Glutamatergic neuron (in vitro differentiated cells): ENCODE data around the gene MADCAM1. TPM values are rescaled to one million over a fixed set of nuclear protein-coding genes. Genes with fewer than 3 reads are reported as not detected.
"Not testable (repeated sequence)": the region's sequence is repeated elsewhere in the genome, so short reads cannot be mapped to it uniquely, and the experiment has no call there.

Experiments used
- DNase-seq: peaks from one replicate; pipeline ENCODE4 v3.0.0; 2022
- H3K27ac Mint-ChIP-seq: one replicate; pipeline ENCODE4 v1.8.0; 2020; ENCODE audit warnings: mild to moderate bottlenecking, mixed read lengths, inconsistent platforms; ENCODE audit not compliant: unreplicated experiment
- H3K27me3 Mint-ChIP-seq: one replicate; pipeline ENCODE4 v1.8.0; 2020; ENCODE audit warnings: mild to moderate bottlenecking, moderate library complexity, mixed read lengths, inconsistent platforms; ENCODE audit not compliant: unreplicated experiment
- H3K36me3 Mint-ChIP-seq: one replicate; pipeline ENCODE4 v1.8.0; 2020; ENCODE audit warnings: mild to moderate bottlenecking, mixed read lengths, inconsistent platforms; ENCODE audit not compliant: unreplicated experiment
- H3K4me1 Mint-ChIP-seq: one replicate; pipeline ENCODE4 v1.8.0; 2020; ENCODE audit warnings: mild to moderate bottlenecking, low read depth, mixed read lengths, inconsistent platforms; ENCODE audit not compliant: unreplicated experiment
- H3K4me3 Mint-ChIP-seq: one replicate; pipeline ENCODE4 v1.8.0; 2020; ENCODE audit warnings: mild to moderate bottlenecking, mixed read lengths, inconsistent platforms; ENCODE audit not compliant: unreplicated experiment
- H3K9me3 Mint-ChIP-seq: one replicate; pipeline ENCODE4 v1.8.0; 2020; ENCODE audit warnings: mild to moderate bottlenecking, moderate library complexity, mixed read lengths, inconsistent platforms; ENCODE audit not compliant: unreplicated experiment
- CTCF ChIP-seq: fragments of 200-600 bp; sonication (generic); IDR thresholded peaks from one replicate; pipeline ENCODE4 v1.5.0; 2021; ENCODE audit not compliant: partially characterized antibody, unreplicated experiment
- long read RNA-seq: library from polyadenylated mRNA; unstranded; transcript quantifications from one replicate; pipeline ENCODE4 v2.0.0, GENCODE V29; 2020; ENCODE audit not compliant: unreplicated experiment
- total RNA-seq: library from RNA; stranded (reverse); fragmentation: NEBNext Ultra II Directional; extraction: Animal tissue kit (Norgen Biotek cat#: 25700); gene quantifications from one replicate; pipeline ENCODE4 v1.2.1, GENCODE V29; 2021; ENCODE audit not compliant: unreplicated experiment

The MADCAM1 gene
- 1.7 TPM for total RNA-seq
- long read RNA-seq, partial matches to known transcripts = 0 of 1 reads
- long read RNA-seq, other reads (novel, unspliced or antisense) = 1 of 1 reads

GRCh38 chr19:496112-496665, at the start of gene MADCAM1:
TSS of gene MADCAM1 (plus strand) at chr19:496486. CDS start at chr19:496500, 14 bp downstream.
- no peak for TF ChIP-seq CTCF
- Mint-ChIP-seq H3K4me1 (peaks cover 2% of the 10 kb centered on the region), H3K27ac (no peak within 1 kb of the TSS), H3K27me3 (peaks cover 14% of the 10 kb centered on the region), H3K9me3 (peaks cover 6% of the 10 kb centered on the region), H3K4me3 (no peak within 1 kb of the TSS), H3K36me3 (peaks cover 4% of the 10 kb centered on the region)
- DNase-seq = no peak

DNA sequence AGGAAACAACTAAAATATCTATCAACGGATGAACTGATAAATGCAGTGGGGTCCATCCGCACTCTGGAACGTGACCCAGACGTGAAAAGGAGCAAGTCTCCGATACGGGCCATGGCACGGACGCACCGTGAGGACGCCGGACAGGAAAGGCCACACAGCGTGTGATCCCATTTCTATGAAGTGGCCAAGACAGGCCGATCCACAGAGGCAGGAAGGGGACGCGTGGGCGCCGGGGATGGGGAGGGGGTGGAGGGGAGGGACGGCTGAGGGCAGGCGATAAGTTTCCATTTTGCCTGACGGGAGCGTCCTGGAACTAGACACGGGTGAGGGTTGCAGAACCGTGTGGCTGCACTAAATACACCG, 49.2 kb upstream of the MADCAM1 start:
- H3K27me3 Mint-ChIP-seq = peaks cover 6% of the 10 kb centered on the region
- no peak for DNase-seq
- H3K4me3 Mint-ChIP-seq = no peak overlapping the region
- TF ChIP-seq CTCF = no peak
- H3K4me1 Mint-ChIP-seq = peaks cover 4% of the 10 kb centered on the region
- peaks cover 18% of the 10 kb centered on the region for H3K36me3 Mint-ChIP-seq
- peaks cover 13% of the 10 kb centered on the region for H3K9me3 Mint-ChIP-seq
- H3K27ac Mint-ChIP-seq = no peak overlapping the region

DNA sequence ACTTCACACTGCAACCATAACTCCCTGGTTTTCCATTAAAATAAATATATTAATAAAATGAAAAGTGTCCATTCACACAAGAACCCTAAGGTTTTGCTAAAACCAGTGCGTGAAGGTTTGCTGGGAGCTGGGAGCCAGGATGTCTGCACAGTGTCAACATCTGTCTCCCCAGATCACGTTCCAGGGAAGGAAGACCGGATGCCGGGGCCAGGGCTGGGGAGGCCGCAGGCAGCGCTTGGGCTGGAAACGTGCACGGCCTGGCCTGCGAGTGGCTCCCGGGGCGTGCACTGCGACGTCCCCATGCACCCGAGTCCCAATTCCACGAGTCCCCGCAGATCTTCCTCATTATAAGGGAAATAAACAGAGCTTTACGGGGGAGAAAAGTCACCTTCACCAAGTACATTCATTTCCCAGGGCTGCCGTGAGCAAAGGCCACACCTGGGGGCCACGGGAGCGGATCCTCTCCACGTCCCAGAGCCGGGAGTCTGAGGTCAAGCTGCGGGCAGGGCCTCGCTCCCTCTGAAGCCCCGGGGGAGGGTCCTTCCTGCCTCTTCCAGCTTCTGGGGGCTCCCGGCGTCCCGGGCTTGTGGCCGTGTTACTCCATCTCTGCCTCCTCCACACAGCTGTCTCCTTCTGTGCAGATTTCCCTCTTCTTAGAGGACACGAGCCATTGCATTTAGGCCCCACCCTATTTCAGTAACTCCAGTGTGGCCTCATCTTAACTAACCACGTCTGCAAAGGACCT, 48.3 kb upstream of the MADCAM1 start:
- peak overlapping the region; percentile 22 for H3K27ac Mint-ChIP-seq
- DNase-seq = peak; percentile 16
- H3K36me3 Mint-ChIP-seq = peaks cover 17% of the 10 kb centered on the region
- TF ChIP-seq CTCF = no peak
- H3K9me3 Mint-ChIP-seq = peaks cover 15% of the 10 kb centered on the region
- peaks cover 4% of the 10 kb centered on the region for H3K4me1 Mint-ChIP-seq
- peaks cover 6% of the 10 kb centered on the region for H3K27me3 Mint-ChIP-seq
- peak overlapping the region; percentile 34 for H3K4me3 Mint-ChIP-seq

GRCh38 chr19:449916-450315, 46.4 kb upstream of the MADCAM1 start:
- DNase-seq = no peak
- Mint-ChIP-seq H3K9me3 (peaks cover 20% of the 10 kb centered on the region), H3K4me3 (no peak overlapping the region), H3K4me1 (peaks cover 4% of the 10 kb centered on the region), H3K27ac (no peak overlapping the region), H3K27me3 (peaks cover 8% of the 10 kb centered on the region), H3K36me3 (peaks cover 29% of the 10 kb centered on the region)
- no peak for TF ChIP-seq CTCF

- DNase-seq = not testable (repeated sequence)
Measured at GRCh38 chr19:450912-451481, 45.3 kb upstream of the MADCAM1 start.

More at GRCh38 chr19:450912-451481, 45.3 kb upstream of the MADCAM1 start:
- not testable (repeated sequence) for H3K4me3 Mint-ChIP-seq, H3K27ac Mint-ChIP-seq, H3K27me3 Mint-ChIP-seq, H3K4me1 Mint-ChIP-seq
- Mint-ChIP-seq H3K36me3 (peaks cover 35% of the 10 kb centered on the region), H3K9me3 (peaks cover 21% of the 10 kb centered on the region)
